ENCODE data around the gene ELK1.

DNA sequence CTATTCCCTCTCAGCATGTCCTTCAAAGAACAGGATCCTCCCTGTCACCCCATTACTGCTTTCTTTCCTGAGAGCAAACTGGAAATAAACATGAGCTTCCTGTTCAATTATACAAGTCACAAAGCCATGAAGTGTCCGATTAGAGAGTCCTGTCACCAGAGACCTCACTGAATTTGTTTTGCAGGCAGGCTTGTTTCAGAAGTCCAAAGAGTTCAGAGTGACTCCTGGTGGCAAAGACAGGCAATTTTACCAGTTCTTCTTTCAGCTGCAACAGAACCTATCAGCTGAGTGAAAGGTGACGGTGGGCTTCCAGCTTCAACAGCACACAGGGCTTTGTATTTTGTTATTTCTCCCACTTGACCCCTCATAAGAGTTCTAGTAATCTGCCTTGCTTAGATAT lies 6.4 kb downstream of the ELK1 start:
- TF ChIP-seq, protein P1, sequence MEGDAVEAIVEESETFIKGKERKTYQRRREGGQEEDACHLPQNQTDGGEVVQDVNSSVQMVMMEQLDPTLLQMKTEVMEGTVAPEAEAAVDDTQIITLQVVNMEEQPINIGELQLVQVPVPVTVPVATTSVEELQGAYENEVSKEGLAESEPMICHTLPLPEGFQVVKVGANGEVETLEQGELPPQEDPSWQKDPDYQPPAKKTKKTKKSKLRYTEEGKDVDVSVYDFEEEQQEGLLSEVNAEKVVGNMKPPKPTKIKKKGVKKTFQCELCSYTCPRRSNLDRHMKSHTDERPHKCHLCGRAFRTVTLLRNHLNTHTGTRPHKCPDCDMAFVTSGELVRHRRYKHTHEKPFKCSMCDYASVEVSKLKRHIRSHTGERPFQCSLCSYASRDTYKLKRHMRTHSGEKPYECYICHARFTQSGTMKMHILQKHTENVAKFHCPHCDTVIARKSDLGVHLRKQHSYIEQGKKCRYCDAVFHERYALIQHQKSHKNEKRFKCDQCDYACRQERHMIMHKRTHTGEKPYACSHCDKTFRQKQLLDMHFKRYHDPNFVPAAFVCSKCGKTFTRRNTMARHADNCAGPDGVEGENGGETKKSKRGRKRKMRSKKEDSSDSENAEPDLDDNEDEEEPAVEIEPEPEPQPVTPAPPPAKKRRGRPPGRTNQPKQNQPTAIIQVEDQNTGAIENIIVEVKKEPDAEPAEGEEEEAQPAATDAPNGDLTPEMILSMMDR (IDR thresholded peaks at IDR 0.05), result peak in 4 of 7 experiments; percentile 19 to 32 (median 26)
- TF ChIP-seq POLR2AphosphoS5 (IDR thresholded peaks at IDR 0.05), result no peak
